Stimulated activated naive CD8-positive, alpha-beta T cell treated with anti-CD3 and anti-CD28 coated beads, Interleukin-15, amount 100 ng/mL, for 72 hours (primary cell): ENCODE results near the gene MAST4.
A peak's percentile ranks its signal among the peaks of the same experiment; 100 is the strongest.
"Not testable (repeated sequence)": the region's sequence is repeated elsewhere in the genome, so short reads cannot be mapped to it uniquely, and the experiment has no call there.

ENCODE experiments used
- ATAC-seq: fragments of 150-1000 bp; cut with Tn5 transposase; 2 replicates; pipeline ENCODE4 v1.10.0; 2021; ENCODE audit warnings: mild to moderate bottlenecking, moderate library complexity
- DNase-seq, 2 donors: peaks; one replicate each; pipeline ENCODE4 v3.0.0; 2021 to 2022
- H3K27ac Mint-ChIP-seq, 2 donors: one replicate each; pipeline ENCODE4 v1.8.0; 2022; ENCODE audit warnings: mild to moderate bottlenecking in 2 of 2, mixed read lengths in 2 of 2, moderate library complexity in 2 of 2
- H3K27me3 Mint-ChIP-seq: one replicate; pipeline ENCODE4 v1.8.0; 2022; ENCODE audit warnings: mixed read lengths
- H3K4me1 Mint-ChIP-seq: one replicate; pipeline ENCODE4 v1.8.0; 2022; ENCODE audit warnings: mild to moderate bottlenecking, mixed read lengths
- H3K4me3 Mint-ChIP-seq, 2 donors: one replicate each; pipeline ENCODE4 v1.8.0; 2022; ENCODE audit warnings: mild to moderate bottlenecking in 2 of 2, mixed read lengths in 2 of 2, moderate library complexity in 1 of 2
- H3K9me3 Mint-ChIP-seq, 2 donors: one replicate each; pipeline ENCODE4 v1.8.0; 2022; ENCODE audit warnings: mixed read lengths in 2 of 2

Gene MAST4

GRCh38 chr5:67163863-67164595 lies 567.8 kb downstream of the MAST4 start:
- Mint-ChIP-seq H3K9me3 (no peaks in the 10 kb centered on the region), H3K27ac (peak overlapping the region in 1 of 2 donors; percentile 98), H3K4me3 (no peak overlapping the region), H3K4me1 (peaks cover 87% of the 10 kb centered on the region), H3K27me3 (no peaks in the 10 kb centered on the region)
- DNase-seq: no peak
- no peak for ATAC-seq

GRCh38 chr5:67164856-67165525 lies 568.8 kb downstream of the MAST4 start:
- DNase-seq (no peak), ATAC-seq (no peak)
- Mint-ChIP-seq H3K27me3 (no peaks in the 10 kb centered on the region), H3K27ac (peak overlapping the region; percentile 95 to 98), H3K4me1 (peaks cover 77% of the 10 kb centered on the region), H3K4me3 (peak overlapping the region; percentile 84 to 86), H3K9me3 (no peaks in the 10 kb centered on the region)

- Mint-ChIP-seq H3K9me3 (no peaks in the 10 kb centered on the region), H3K27ac (peak overlapping the region; percentile 95 to 98), H3K4me3 (peak overlapping the region; percentile 84 to 86), H3K27me3 (no peaks in the 10 kb centered on the region), H3K4me1 (peaks cover 71% of the 10 kb centered on the region)
- DNase-seq (peak; percentile 81 to 87), ATAC-seq (peak; percentile 84)
These were observed 569.6 kb downstream of the MAST4 start for GRCh38 chr5:67165526-67166459.

- Mint-ChIP-seq H3K27me3 (no peaks in the 10 kb centered on the region), H3K4me3 (peak overlapping the region; percentile 84 to 86), H3K9me3 (no peaks in the 10 kb centered on the region), H3K27ac (peak overlapping the region; percentile 95 to 98), H3K4me1 (peaks cover 62% of the 10 kb centered on the region)
- ATAC-seq (peak; percentile 78), DNase-seq (peak; percentile 53 to 83)
These were observed 570.5 kb downstream of the MAST4 start for GRCh38 chr5:67166460-67167285.

- DNase-seq: no peak
- peak overlapping the region in 1 of 2 donors; percentile 86 for H3K4me3 Mint-ChIP-seq
- H3K4me1 Mint-ChIP-seq: peaks cover 48% of the 10 kb centered on the region
- H3K27ac Mint-ChIP-seq: no peak overlapping the region
- H3K9me3 Mint-ChIP-seq: no peaks in the 10 kb centered on the region
- no peaks in the 10 kb centered on the region for H3K27me3 Mint-ChIP-seq
- ATAC-seq: no peak
These were observed 571.9 kb downstream of the MAST4 start for GRCh38 chr5:67168069-67168468.

GRCh38 chr5:67170767-67171166 lies 574.6 kb downstream of the MAST4 start:
- DNase-seq (no peak), ATAC-seq (no peak)
- H3K4me1 Mint-ChIP-seq: peaks cover 26% of the 10 kb centered on the region
- no peaks in the 10 kb centered on the region for H3K27me3 Mint-ChIP-seq
- H3K9me3 Mint-ChIP-seq: peaks cover 0 to 7% of the 10 kb centered on the region in 2 donors
- H3K4me3 Mint-ChIP-seq: no peak overlapping the region
- H3K27ac Mint-ChIP-seq: no peak overlapping the region

- not testable (repeated sequence) for H3K27me3 Mint-ChIP-seq, H3K27ac Mint-ChIP-seq, ATAC-seq, H3K4me1 Mint-ChIP-seq, DNase-seq, H3K4me3 Mint-ChIP-seq
- H3K9me3 Mint-ChIP-seq: peaks cover 18 to 31% of the 10 kb centered on the region in 2 donors
These were observed 577.2 kb downstream of the MAST4 start for GRCh38 chr5:67173351-67173750.

- Mint-ChIP-seq H3K27ac (no peak overlapping the region), H3K4me3 (no peak overlapping the region), H3K4me1 (no peaks in the 10 kb centered on the region), H3K9me3 (peaks cover 18 to 35% of the 10 kb centered on the region in 2 donors), H3K27me3 (no peaks in the 10 kb centered on the region)
- ATAC-seq: peak; percentile 74
- DNase-seq: no peak
These were observed 577.8 kb downstream of the MAST4 start for GRCh38 chr5:67173959-67174358.

- Mint-ChIP-seq H3K27ac (no peak overlapping the region), H3K9me3 (peaks cover 18 to 35% of the 10 kb centered on the region in 2 donors), H3K4me1 (peaks cover 23% of the 10 kb centered on the region), H3K4me3 (no peak overlapping the region), H3K27me3 (no peaks in the 10 kb centered on the region)
- no peak for ATAC-seq
- no peak for DNase-seq
These were observed 580.7 kb downstream of the MAST4 start for GRCh38 chr5:67176936-67177335.

GRCh38 chr5:67178085-67178484 lies 581.9 kb downstream of the MAST4 start:
- H3K4me3 Mint-ChIP-seq: no peak overlapping the region
- H3K27me3 Mint-ChIP-seq: no peaks in the 10 kb centered on the region
- H3K9me3 Mint-ChIP-seq: peaks cover 18 to 35% of the 10 kb centered on the region in 2 donors
- ATAC-seq (no peak), DNase-seq (no peak)
- no peak overlapping the region for H3K27ac Mint-ChIP-seq
- peaks cover 34% of the 10 kb centered on the region for H3K4me1 Mint-ChIP-seq

GRCh38 chr5:67178966-67179365 lies 582.8 kb downstream of the MAST4 start:
- peaks cover 38% of the 10 kb centered on the region for H3K4me1 Mint-ChIP-seq

GRCh38 chr5:67179697-67180361 lies 583.6 kb downstream of the MAST4 start:
- Mint-ChIP-seq H3K27ac (no peak overlapping the region), H3K4me1 (peaks cover 38% of the 10 kb centered on the region), H3K27me3 (no peaks in the 10 kb centered on the region), H3K4me3 (no peak overlapping the region), H3K9me3 (peaks cover 18 to 35% of the 10 kb centered on the region in 2 donors)
- DNase-seq (no peak), ATAC-seq (no peak)

More at GRCh38 chr5:67178966-67179365, 582.8 kb downstream of the MAST4 start:
- H3K27me3 Mint-ChIP-seq: no peaks in the 10 kb centered on the region
- no peak for DNase-seq
- H3K9me3 Mint-ChIP-seq: peaks cover 18 to 35% of the 10 kb centered on the region in 2 donors
- no peak overlapping the region for H3K4me3 Mint-ChIP-seq
- ATAC-seq: no peak
- H3K27ac Mint-ChIP-seq: no peak overlapping the region

- DNase-seq: no peak
- ATAC-seq: peak; percentile 50
- peak overlapping the region; percentile 29 to 57 for H3K4me3 Mint-ChIP-seq
- H3K4me1 Mint-ChIP-seq: peaks cover 45% of the 10 kb centered on the region
- peak overlapping the region; percentile 16 to 69 for H3K27ac Mint-ChIP-seq
- H3K27me3 Mint-ChIP-seq: no peaks in the 10 kb centered on the region
- H3K9me3 Mint-ChIP-seq: peaks cover 12 to 18% of the 10 kb centered on the region in 2 donors
These were observed 585.5 kb downstream of the MAST4 start for GRCh38 chr5:67181648-67182221.

GRCh38 chr5:67182301-67182790 lies 586.2 kb downstream of the MAST4 start:
- peak; percentile 49 for ATAC-seq
- peak overlapping the region; percentile 16 to 29 for H3K4me3 Mint-ChIP-seq
- no peaks in the 10 kb centered on the region for H3K27me3 Mint-ChIP-seq
- H3K27ac Mint-ChIP-seq: peak overlapping the region in 1 of 2 donors; percentile 40
- peaks cover 52% of the 10 kb centered on the region for H3K4me1 Mint-ChIP-seq
- H3K9me3 Mint-ChIP-seq: peaks cover 6 to 12% of the 10 kb centered on the region in 2 donors
- DNase-seq: no peak
